Ovary (tissue), 1 donor: ENCODE measurements around the gene MYO5C.

Experiments
- EP300 ChIP-seq: sonication (generic); formaldehyde crosslinking; IDR thresholded peaks from one replicate; pipeline ENCODE4 v1.6.1; 2017; ENCODE audit warnings: antibody characterized with exemption
- POLR2A ChIP-seq: fragments of 450-650 bp; IDR thresholded peaks from one replicate; pipeline ENCODE4 v1.6.1; 2017; ENCODE audit warnings: antibody characterized with exemption, mild to moderate bottlenecking, moderate library complexity

DNA sequence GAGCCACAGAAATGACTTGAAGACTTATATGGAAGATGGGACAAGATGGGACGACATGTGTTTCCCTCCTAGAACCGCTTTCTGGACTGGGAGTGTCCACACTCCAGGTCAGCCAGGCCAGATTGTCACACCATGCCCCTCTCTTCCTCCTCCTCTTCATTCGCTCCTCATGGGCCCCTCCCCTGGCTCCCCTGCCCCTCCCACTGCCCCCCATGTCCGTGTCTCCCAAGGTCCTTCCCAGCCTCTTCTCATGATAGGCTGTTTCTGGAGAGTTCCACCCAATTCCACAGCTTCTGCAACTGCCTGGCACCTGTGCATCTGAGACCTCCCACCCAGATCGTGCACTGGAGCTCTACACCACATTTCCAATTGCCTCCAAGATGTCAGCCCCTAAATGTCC, 6.6 kb downstream of the MYO5C start:
- no peak for TF ChIP-seq POLR2A
- TF ChIP-seq EP300, result no peak
